GM19328 (cell line): ENCODE data around the gene ACKR1.

ENCODE experiments used
- ATAC-seq: cut with Tn5 transposase; IDR thresholded peaks from one replicate; pipeline ENCODE4 v1.9.1; 2021; ENCODE audit warnings: mild to moderate bottlenecking, moderate library complexity; ENCODE audit not compliant: unreplicated experiment

ACKR1 gene

GRCh38 chr1:159204161-159205141 is at the start of gene ACKR1:
Gene ACKR1, plus strand, starts transcription at chr1:159204875. Its CDS starts 85 bp downstream, at chr1:159204960.
- ATAC-seq, result no peak

DNA sequence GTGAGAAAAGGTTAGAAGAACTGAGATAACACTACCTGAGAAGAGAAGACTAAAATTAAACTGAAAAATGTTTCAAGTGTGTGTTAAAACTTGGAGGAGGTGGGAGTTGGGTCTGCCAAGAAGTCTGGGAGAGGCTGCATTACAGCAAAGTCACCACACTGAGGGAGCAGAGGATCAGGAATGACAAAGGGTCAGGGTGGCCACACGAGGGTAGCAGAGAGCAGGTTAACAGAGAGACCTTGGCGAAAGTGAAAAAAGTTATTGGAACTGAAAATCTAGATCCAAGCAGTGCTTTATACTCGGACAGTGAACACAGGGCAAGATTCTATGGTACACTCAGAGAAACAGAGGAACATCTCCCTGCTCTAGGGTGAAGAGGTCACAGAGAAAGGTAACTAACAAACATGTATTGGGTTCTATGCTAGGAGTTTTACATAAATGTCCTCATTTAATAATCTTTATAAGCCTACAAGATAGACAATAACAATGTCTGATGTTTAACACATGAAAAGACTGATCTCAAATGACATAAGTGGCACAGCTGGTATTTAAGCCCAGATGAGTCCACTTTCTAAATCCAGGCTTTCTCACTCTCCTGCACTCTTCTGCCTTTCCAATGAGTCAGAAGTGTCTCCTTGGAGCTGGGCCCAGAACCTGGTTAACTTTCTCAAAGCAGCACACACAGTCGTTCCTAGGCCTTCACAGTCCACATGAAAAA is 43.5 kb upstream of the ACKR1 start:
- peak; percentile 88 for ATAC-seq

DNA sequence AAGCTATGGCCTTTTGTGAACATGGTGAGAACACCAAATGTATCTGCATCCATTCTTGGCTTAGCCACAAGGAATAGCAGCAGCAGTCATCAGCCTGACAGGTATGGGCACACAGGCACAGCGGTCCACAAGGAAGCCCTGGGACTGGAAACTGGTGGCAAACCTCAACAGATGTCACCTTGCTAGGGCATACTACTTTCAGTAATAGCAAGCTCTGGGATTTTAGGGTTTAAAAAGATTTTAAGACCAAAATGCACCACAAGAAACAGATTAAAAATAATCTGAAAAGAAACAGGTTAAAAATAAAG is 43.0 kb upstream of the ACKR1 start:
- no peak for ATAC-seq

DNA sequence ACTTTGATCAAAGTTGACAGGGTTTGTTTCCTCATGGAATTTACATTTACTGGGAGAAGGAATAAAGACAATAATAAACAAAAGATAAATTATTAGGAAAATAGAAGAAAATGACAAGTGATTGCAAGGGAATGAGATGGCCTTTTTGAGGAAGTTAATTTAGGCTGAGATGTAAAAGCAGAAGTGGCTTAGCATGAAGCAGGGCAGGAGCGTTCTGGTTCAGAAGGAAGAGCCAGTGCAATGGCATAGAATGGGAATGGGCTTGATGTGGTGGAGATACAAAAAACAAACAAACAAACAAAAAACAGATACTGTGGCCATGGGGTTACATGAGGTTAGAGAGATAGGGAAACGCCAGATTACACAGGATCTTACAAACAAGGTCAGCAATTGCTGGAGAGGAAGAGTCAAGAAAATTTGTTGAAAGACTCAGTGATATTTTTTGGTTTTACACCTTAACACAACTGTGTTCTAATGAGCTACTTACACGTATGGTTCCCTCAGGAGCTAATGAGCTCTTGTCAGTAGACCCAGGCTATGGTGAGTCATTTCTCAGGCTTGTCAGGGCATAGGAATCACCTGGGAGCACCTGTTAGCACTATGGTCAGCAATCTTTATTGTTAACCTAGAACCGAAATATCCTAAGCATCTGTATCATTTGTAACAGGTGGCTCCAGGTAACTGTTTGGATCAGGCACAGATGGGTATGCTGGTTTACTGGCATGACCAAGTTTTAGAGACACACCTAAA is 42.0 kb upstream of the ACKR1 start:
- no peak for ATAC-seq

GRCh38 chr1:159163614-159164228 is 41.0 kb upstream of the ACKR1 start:
- ATAC-seq, result no peak

DNA sequence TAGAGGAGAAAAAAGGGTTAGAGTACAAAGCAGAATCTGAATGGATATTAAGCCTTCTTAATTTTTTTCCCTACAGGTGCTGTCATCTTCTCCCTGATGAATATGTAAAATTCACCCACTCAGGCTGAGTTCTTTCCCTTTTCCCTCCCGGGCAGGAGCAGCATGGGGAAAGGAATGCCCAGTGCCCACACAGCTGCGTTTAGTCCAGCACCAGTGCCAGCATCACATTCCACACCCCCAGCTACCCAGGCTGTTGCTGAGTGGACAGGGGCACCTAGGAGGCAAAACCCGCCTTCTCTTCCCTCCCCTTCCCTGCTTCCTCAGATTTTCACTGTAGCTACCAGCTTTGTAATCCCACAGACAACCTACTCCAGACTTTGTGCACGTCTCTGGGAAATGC is 36.6 kb upstream of the ACKR1 start:
- ATAC-seq, result no peak

DNA sequence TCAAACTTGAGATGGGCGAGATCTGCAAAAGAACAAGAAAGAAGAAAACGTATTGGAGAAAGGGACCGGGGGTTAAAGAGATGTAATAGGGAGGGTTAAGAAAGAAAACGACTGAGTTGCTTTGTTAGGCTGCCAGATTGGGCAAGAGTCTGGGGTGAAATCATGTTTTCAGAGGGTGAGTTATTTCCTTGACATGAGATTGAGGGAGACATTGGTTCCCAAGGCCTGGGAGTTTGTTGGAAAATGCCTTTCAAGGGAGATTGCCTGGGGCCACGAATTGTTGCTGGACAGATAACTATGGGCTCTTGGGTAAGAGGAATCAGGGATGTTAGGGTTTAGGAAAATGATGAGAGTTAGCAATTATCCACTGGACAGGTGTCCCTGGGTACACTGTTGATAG is 34.0 kb upstream of the ACKR1 start:
- no peak for ATAC-seq

- no peak for ATAC-seq
These were observed 33.4 kb upstream of the ACKR1 start, which contains the start of gene CADM3 for GRCh38 chr1:159171254-159171687. Gene CADM3, plus strand, starts transcription at chr1:159171615. Its CDS starts 151 bp downstream, at chr1:159171766.

GRCh38 chr1:159171688-159172501 is 32.8 kb upstream of the ACKR1 start:
- no peak for ATAC-seq

- ATAC-seq, result no peak
These were observed 31.9 kb upstream of the ACKR1 start for GRCh38 chr1:159172614-159173291.

GRCh38 chr1:159173320-159173719 is 31.4 kb upstream of the ACKR1 start:
- ATAC-seq, result no peak

- ATAC-seq, result no peak
These were observed 29.1 kb upstream of the ACKR1 start for GRCh38 chr1:159175571-159175970.

GRCh38 chr1:159177272-159177907 is 27.3 kb upstream of the ACKR1 start:
- ATAC-seq, result no peak

- no peak for ATAC-seq
These were observed 24.8 kb upstream of the ACKR1 start for GRCh38 chr1:159179906-159180305.

- ATAC-seq, result no peak
These were observed 24.2 kb upstream of the ACKR1 start for GRCh38 chr1:159180516-159180915.

- ATAC-seq, result no peak
These were observed 23.2 kb upstream of the ACKR1 start for GRCh38 chr1:159181328-159182024.

GRCh38 chr1:159184201-159184600 is 20.5 kb upstream of the ACKR1 start:
- ATAC-seq, result no peak

- ATAC-seq, result no peak
These were observed 19.6 kb upstream of the ACKR1 start for GRCh38 chr1:159185121-159185520.
